HG03457 (cell line): ENCODE results near the gene XIRP1.

Source experiments
- ATAC-seq: cut with Tn5 transposase; IDR thresholded peaks from one replicate; pipeline ENCODE4 v1.9.1; 2021; ENCODE audit warnings: moderate number of reproducible peaks; ENCODE audit not compliant: unreplicated experiment

The XIRP1 gene

GRCh38 chr3:39211332-39212130 is 19.1 kb upstream of the XIRP1 start:
- ATAC-seq = no peak

DNA sequence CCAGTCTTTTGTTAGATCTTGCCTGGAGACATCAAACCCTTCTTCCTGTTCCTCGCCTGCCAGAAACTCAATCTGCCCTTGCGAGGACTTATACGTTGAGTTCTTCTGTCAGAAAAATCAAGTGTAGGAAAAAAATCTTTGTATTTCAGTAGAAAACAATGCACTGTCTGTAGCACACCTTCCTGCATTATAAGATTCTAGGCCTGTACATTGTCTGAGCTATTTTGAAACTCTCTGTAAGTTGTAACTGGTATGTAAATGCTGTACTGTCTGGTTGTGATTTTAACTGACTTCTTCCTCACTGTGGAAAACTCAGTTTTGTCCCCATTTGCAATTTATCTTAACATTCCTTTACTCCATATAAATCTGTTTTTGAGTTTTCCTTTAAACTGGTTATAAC is 17.7 kb upstream of the XIRP1 start:
- no peak for ATAC-seq

DNA sequence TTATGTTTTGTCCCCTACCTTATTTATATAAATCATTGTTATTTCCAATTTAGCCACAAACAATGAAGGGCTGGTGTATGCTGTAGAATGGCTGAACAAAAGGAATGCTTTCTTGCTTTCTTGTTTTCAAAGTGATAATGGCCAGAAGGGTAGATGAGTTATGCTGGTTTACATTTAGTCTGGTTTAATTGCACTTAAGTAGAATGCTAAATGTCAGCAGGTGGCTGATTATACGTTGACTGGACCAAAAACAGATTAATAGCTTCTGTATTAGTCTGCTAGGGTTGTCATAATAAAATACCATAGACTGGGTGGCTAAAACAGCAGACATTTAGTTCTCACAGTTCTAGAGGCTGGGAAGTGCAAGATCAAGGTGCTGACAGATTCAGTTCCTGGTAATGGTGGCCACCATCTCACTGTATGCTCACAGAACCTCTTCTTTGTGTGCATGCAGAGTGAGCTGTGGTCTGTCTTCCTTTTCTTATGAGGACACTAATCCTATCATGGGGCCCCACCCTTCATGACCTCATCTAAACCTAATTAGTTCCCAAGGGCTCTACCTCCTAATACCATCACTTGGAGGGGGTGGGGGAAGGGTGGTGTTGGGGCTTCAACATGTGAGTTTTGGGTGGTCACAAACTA is 17.1 kb upstream of the XIRP1 start:
- no peak for ATAC-seq

GRCh38 chr3:39208463-39209055 is 16.2 kb upstream of the XIRP1 start:
- no peak for ATAC-seq

DNA sequence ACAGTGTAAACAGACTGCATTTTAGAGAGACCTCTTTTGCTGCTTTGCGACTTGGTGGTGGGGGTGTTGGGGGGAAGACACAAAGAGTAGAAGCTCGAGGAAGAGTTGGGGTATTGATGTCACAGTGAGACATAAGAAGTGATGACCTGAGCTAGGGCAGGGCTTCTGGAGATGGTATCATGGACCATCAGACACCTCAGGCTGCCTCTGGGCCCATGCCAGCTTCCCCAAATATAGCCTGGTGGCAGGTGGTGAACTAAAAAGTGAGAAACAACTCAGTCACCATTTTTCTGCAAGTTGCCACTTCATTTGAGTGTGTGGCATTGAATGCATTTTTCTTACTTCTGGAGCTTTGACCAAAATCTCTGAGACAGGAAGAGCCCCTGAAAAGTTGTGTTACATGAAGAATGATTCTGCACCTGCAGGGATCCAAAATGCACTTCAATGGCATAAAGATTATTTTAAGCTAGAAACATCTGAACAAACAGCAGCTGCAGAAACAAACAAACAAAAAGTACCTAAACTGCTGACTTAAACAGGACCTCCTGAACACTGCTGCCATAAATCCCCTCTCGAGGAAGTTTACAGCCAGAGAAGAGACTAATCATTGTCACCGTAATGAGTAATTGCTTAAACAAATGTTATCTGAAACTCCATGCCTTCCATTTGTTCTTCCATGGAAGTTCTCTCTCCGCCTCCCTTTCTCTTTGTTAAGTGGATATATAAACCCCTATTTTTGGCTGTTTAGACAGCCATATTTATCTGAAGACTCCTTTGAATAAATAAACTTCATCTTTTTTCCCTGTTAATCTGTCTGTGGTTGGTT is 15.2 kb upstream of the XIRP1 start:
- ATAC-seq = no peak

GRCh38 chr3:39205919-39206516 is 13.6 kb upstream of the XIRP1 start:
- ATAC-seq = no peak

DNA sequence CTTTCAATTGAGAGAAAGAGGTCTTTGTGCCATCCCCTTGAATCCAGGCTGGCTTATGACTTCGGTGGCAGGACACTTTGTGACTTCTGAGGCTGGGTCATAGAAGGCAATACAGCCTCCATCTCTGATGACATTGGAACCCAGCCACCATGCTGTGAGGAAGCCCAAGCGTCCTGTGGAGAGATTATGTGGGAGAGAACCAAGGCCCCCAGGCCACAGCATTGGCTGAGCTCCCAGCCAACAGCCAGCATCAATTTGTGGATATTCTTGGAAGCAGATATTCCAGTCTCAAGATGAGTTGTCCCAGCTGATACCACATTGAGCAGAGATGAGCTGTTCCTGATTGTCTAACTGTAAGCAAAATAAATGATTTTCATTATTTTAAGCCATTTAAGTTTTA is 12.7 kb upstream of the XIRP1 start:
- no peak for ATAC-seq

GRCh38 chr3:39203860-39204259 is 11.5 kb upstream of the XIRP1 start:
- no peak for ATAC-seq

GRCh38 chr3:39203402-39203801 is 11.0 kb upstream of the XIRP1 start:
- no peak for ATAC-seq

- no peak for ATAC-seq
These were observed 9.7 kb upstream of the XIRP1 start for GRCh38 chr3:39202094-39202493.

GRCh38 chr3:39196671-39197356 is 4.4 kb upstream of the XIRP1 start:
- ATAC-seq = no peak

DNA sequence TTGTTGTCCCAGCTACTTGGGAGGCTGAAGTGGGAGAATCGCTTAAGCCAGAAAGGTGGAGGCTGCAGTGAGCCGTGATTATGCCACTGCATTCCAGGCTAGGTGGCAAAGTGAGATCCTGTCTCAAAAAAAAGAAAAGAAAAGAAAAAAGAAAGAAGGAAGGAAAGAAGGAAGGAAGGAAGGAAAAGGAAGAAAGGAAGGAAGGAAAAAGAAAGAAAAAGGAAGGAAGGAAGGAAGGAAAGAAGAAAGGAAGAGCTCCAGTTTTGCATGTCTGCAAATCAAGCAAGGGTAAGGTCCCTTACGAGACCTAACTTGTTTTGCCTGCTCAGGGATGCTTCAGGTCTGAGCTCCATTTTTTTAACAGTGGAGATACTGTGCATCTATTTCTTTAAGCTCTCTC is 3.6 kb upstream of the XIRP1 start:
- ATAC-seq = no peak

DNA sequence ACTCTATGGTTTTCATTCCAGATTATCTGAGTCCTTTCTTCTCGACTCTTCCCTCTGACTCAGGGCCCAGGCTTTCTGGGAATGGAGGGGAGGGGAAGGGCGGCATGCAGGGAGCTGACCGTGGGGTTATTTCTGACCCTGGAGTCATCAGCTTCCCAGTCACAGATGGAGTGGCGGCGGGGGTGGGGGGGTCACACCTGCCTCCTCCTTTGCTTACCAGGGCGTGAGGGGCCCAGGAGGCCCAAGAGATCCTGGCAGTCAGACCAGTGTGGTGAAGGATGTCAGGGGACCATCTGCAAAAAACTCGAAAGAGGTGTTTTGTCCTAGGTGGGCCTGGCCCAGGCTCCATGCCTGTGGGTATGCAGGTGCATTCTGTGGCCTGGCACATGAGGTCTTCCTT is 996 bp upstream of the XIRP1 start:
- no peak for ATAC-seq

DNA sequence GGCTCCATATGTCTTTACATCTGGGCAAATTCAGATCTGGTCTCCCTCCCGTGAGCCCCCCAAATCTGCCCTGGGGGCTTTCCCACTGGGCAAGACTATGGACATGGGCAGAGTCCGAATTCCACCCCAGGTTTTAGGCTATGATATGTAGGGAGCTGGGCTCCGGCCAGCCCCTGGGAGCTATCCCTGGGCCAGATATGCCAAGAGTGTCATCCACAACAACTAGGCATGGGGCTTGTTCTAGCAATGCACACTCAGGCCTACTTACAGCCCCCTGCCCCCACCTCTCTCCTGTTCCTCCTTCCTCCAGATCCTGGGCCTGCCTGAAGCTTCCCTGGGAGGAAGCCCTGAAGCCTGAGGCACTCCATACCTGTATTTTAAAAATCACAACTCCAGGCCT is 622 bp downstream of the XIRP1 start:
- no peak for ATAC-seq

- no peak for ATAC-seq
These were observed 1.3 kb downstream of the XIRP1 start for GRCh38 chr3:39191111-39191510.

GRCh38 chr3:39190281-39191025 is 1.9 kb downstream of the XIRP1 start:
- no peak for ATAC-seq

- ATAC-seq = no peak
These were observed 2.5 kb downstream of the XIRP1 start for GRCh38 chr3:39189959-39190269.

- no peak for ATAC-seq
These were observed 3.0 kb downstream of the XIRP1 start for GRCh38 chr3:39189150-39189958.
